IPS-15b (cell line): ENCODE measurements around the gene CBFA2T2.

ENCODE experiments used
- H3K27me3 ChIP-seq: one replicate; pipeline ENCODE4 v1.6.1; 2013; ENCODE audit warnings: low read length; ENCODE audit not compliant: control insufficient read depth, insufficient read depth
- H3K36me3 ChIP-seq: one replicate; pipeline ENCODE4 v1.6.1; 2013; ENCODE audit warnings: low read length; ENCODE audit not compliant: control insufficient read depth, insufficient read depth
- H3K4me1 ChIP-seq: one replicate; pipeline ENCODE4 v1.6.1; 2013; ENCODE audit warnings: mild to moderate bottlenecking, low read length; ENCODE audit not compliant: control insufficient read depth, insufficient read depth
- H3K4me3 ChIP-seq: one replicate; pipeline ENCODE4 v1.5.1; 2013; ENCODE audit warnings: low read depth, low read length
- H3K9ac ChIP-seq: one replicate; pipeline ENCODE4 v1.6.1; 2013; ENCODE audit warnings: low read depth, mild to moderate bottlenecking, low read length
- H3K9me3 ChIP-seq: one replicate; pipeline ENCODE4 v1.6.1; 2013; ENCODE audit warnings: mild to moderate bottlenecking, low read length; ENCODE audit not compliant: control insufficient read depth, insufficient read depth

Gene CBFA2T2

GRCh38 chr20:33540427-33540826 is 50.5 kb downstream of the CBFA2T2 start:
- Histone ChIP-seq H3K9me3 (no peaks in the 10 kb centered on the region), H3K27me3 (no peaks in the 10 kb centered on the region), H3K4me3 (no peak overlapping the region), H3K36me3 (no peaks in the 10 kb centered on the region), H3K9ac (no peak overlapping the region), H3K4me1 (no peaks in the 10 kb centered on the region)

GRCh38 chr20:33541074-33541473 is 51.2 kb downstream of the CBFA2T2 start:
- H3K9ac ChIP-seq: no peak overlapping the region
- H3K4me1 ChIP-seq: no peaks in the 10 kb centered on the region
- no peak overlapping the region for H3K4me3 ChIP-seq
- no peaks in the 10 kb centered on the region for H3K9me3 ChIP-seq
- H3K27me3 ChIP-seq: no peaks in the 10 kb centered on the region
- no peaks in the 10 kb centered on the region for H3K36me3 ChIP-seq

- H3K9me3 ChIP-seq: no peaks in the 10 kb centered on the region
- H3K9ac ChIP-seq: no peak overlapping the region
- no peaks in the 10 kb centered on the region for H3K27me3 ChIP-seq
- H3K36me3 ChIP-seq: no peaks in the 10 kb centered on the region
- H3K4me3 ChIP-seq: no peak overlapping the region
- no peaks in the 10 kb centered on the region for H3K4me1 ChIP-seq
These were observed 51.9 kb downstream of the CBFA2T2 start for GRCh38 chr20:33541797-33542196.

- Histone ChIP-seq H3K4me1 (no peaks in the 10 kb centered on the region), H3K9me3 (no peaks in the 10 kb centered on the region), H3K36me3 (no peaks in the 10 kb centered on the region), H3K4me3 (no peak overlapping the region), H3K27me3 (no peaks in the 10 kb centered on the region), H3K9ac (no peak overlapping the region)
These were observed 55.9 kb downstream of the CBFA2T2 start for GRCh38 chr20:33545763-33546162.

- no peaks in the 10 kb centered on the region for H3K27me3 ChIP-seq
- H3K9ac ChIP-seq: no peak overlapping the region
- no peak overlapping the region for H3K4me3 ChIP-seq
- H3K4me1 ChIP-seq: no peaks in the 10 kb centered on the region
- H3K9me3 ChIP-seq: no peaks in the 10 kb centered on the region
- H3K36me3 ChIP-seq: no peaks in the 10 kb centered on the region
These were observed 59.5 kb downstream of the CBFA2T2 start for GRCh38 chr20:33549229-33549999.

- H3K9ac ChIP-seq: no peak overlapping the region
- H3K9me3 ChIP-seq: no peaks in the 10 kb centered on the region
- H3K4me1 ChIP-seq: peaks cover 7% of the 10 kb centered on the region
- H3K27me3 ChIP-seq: no peaks in the 10 kb centered on the region
- H3K36me3 ChIP-seq: no peaks in the 10 kb centered on the region
- no peak overlapping the region for H3K4me3 ChIP-seq
These were observed 61.9 kb downstream of the CBFA2T2 start for GRCh38 chr20:33551778-33552177.

- Histone ChIP-seq H3K9me3 (no peaks in the 10 kb centered on the region), H3K4me3 (no peak overlapping the region), H3K4me1 (peaks cover 7% of the 10 kb centered on the region), H3K36me3 (no peaks in the 10 kb centered on the region), H3K27me3 (no peaks in the 10 kb centered on the region), H3K9ac (no peak overlapping the region)
These were observed 62.6 kb downstream of the CBFA2T2 start for GRCh38 chr20:33552519-33552918.

GRCh38 chr20:33553516-33553915 is 63.6 kb downstream of the CBFA2T2 start:
- Histone ChIP-seq H3K27me3 (no peaks in the 10 kb centered on the region), H3K9ac (no peak overlapping the region), H3K4me1 (peaks cover 7% of the 10 kb centered on the region), H3K9me3 (no peaks in the 10 kb centered on the region), H3K4me3 (no peak overlapping the region), H3K36me3 (no peaks in the 10 kb centered on the region)

- no peak overlapping the region for H3K4me3 ChIP-seq
- no peak overlapping the region for H3K9ac ChIP-seq
These were observed 65.1 kb downstream of the CBFA2T2 start for GRCh38 chr20:33554914-33555420.

GRCh38 chr20:33555755-33556154 is 65.9 kb downstream of the CBFA2T2 start:
- Histone ChIP-seq H3K9ac (no peak overlapping the region), H3K27me3 (no peaks in the 10 kb centered on the region), H3K36me3 (no peaks in the 10 kb centered on the region), H3K9me3 (no peaks in the 10 kb centered on the region), H3K4me3 (no peak overlapping the region), H3K4me1 (peaks cover 7% of the 10 kb centered on the region)

More at GRCh38 chr20:33554914-33555420, 65.1 kb downstream of the CBFA2T2 start:
- no peaks in the 10 kb centered on the region for H3K27me3 ChIP-seq
- H3K36me3 ChIP-seq: no peaks in the 10 kb centered on the region
- H3K4me1 ChIP-seq: peaks cover 7% of the 10 kb centered on the region
- no peaks in the 10 kb centered on the region for H3K9me3 ChIP-seq

GRCh38 chr20:33556246-33556645 is 66.3 kb downstream of the CBFA2T2 start:
- H3K9ac ChIP-seq: no peak overlapping the region
- no peaks in the 10 kb centered on the region for H3K9me3 ChIP-seq
- no peaks in the 10 kb centered on the region for H3K27me3 ChIP-seq
- no peak overlapping the region for H3K4me3 ChIP-seq
- no peaks in the 10 kb centered on the region for H3K36me3 ChIP-seq
- peaks cover 7% of the 10 kb centered on the region for H3K4me1 ChIP-seq

- no peak overlapping the region for H3K9ac ChIP-seq
- no peaks in the 10 kb centered on the region for H3K36me3 ChIP-seq
- H3K27me3 ChIP-seq: no peaks in the 10 kb centered on the region
- peaks cover 7% of the 10 kb centered on the region for H3K4me1 ChIP-seq
- no peaks in the 10 kb centered on the region for H3K9me3 ChIP-seq
- H3K4me3 ChIP-seq: no peak overlapping the region
These were observed 68.7 kb downstream of the CBFA2T2 start for GRCh38 chr20:33558348-33559144.
